ENCODE results near the gene CDK2. TPM values are rescaled to one million over a fixed set of nuclear protein-coding genes. Genes with fewer than 3 reads are reported as not detected.

The CDK2 gene
- total RNA-seq, 1 donor from 2014 or later = 29.0 TPM

GRCh38 chr12:55942577-55943136, 24.0 kb upstream of the CDK2 start:
- ATAC-seq (ENCODE audit: low read depth) = no peak
- Mint-ChIP-seq H3K4me3 (no peak overlapping the region), H3K4me1 (peaks cover 10% of the 10 kb centered on the region), H3K27ac (no peak overlapping the region), H3K27me3 (no peaks in the 10 kb centered on the region), H3K36me3 (ENCODE audit: low read depth) (peaks cover 86% of the 10 kb centered on the region), H3K9me3 (no peaks in the 10 kb centered on the region)
- DNase-seq = no peak
- TF ChIP-seq CTCF (IDR thresholded peaks at IDR 0.05) = no peak
- POLR2A ChIA-PET = interaction anchor here (0.5 to 1.2 kb wide), 4 partner anchors 16 to 168 kb away, joined by 3 to 4 read pairs (median 3); partner anchors contain the start of genes ORMDL2 and SARNP
- intact Hi-C loops (cut with micrococcal nuclease) = no loop called here
- CTCF ChIA-PET = interaction anchor here (1.0 to 1.4 kb wide), 4 partner anchors 8 to 204 kb away, joined by 3 to 6 read pairs (median 4); partner anchors contain the start of gene SARNP

- ChIA-PET CTCF (no interaction called here), POLR2A (interaction anchor here (0.7 to 0.8 kb wide), 2 partner anchors 14 to 27 kb away, joined by 4 to 9 read pairs; partner anchors contain the start of gene RAB5B)
- H3K9me3 Mint-ChIP-seq = no peaks in the 10 kb centered on the region
- H3K4me3 Mint-ChIP-seq = no peak overlapping the region
- no peak for ATAC-seq (ENCODE audit: low read depth)
- no peak for TF ChIP-seq CTCF (IDR thresholded peaks at IDR 0.05)
- no peaks in the 10 kb centered on the region for H3K4me1 Mint-ChIP-seq
- no peaks in the 10 kb centered on the region for H3K27me3 Mint-ChIP-seq
- H3K36me3 Mint-ChIP-seq (ENCODE audit: low read depth) = peaks cover 74% of the 10 kb centered on the region
- intact Hi-C loops (cut with micrococcal nuclease) = no loop called here
- DNase-seq = no peak
- peak overlapping the region; percentile 3 for H3K27ac Mint-ChIP-seq
These were observed 20.1 kb upstream of the CDK2 start for GRCh38 chr12:55946553-55946952.

- CTCF ChIA-PET = interaction anchor here (1.3 to 1.6 kb wide), 2 partner anchors 15 to 40 kb away, joined by 4 read pairs; no protein-coding TSS in a partner anchor
- no peak for TF ChIP-seq CTCF (IDR thresholded peaks at IDR 0.05)
- Mint-ChIP-seq H3K9me3 (no peaks in the 10 kb centered on the region), H3K27me3 (no peaks in the 10 kb centered on the region), H3K4me3 (no peak overlapping the region), H3K27ac (no peak overlapping the region), H3K36me3 (ENCODE audit: low read depth) (peaks cover 37% of the 10 kb centered on the region), H3K4me1 (no peaks in the 10 kb centered on the region)
- DNase-seq = no peak
- POLR2A ChIA-PET = interaction anchor here (0.9 kb wide), 1 partner anchor 25 kb away, joined by 3 read pairs; no protein-coding TSS in a partner anchor
- intact Hi-C loops (cut with micrococcal nuclease) = no loop called here
- ATAC-seq (ENCODE audit: low read depth) = no peak
These were observed 11.3 kb upstream of the CDK2 start for GRCh38 chr12:55955344-55955743.

- intact Hi-C loops (cut with micrococcal nuclease) = no loop called here
- Mint-ChIP-seq H3K9me3 (no peaks in the 10 kb centered on the region), H3K36me3 (ENCODE audit: low read depth) (peaks cover 35% of the 10 kb centered on the region), H3K27ac (no peak overlapping the region), H3K27me3 (no peaks in the 10 kb centered on the region), H3K4me1 (no peaks in the 10 kb centered on the region), H3K4me3 (no peak overlapping the region)
- POLR2A ChIA-PET = no interaction called here
- DNase-seq (no peak), ATAC-seq (ENCODE audit: low read depth) (peak; percentile 64)
- TF ChIP-seq CTCF (IDR thresholded peaks at IDR 0.05) = no peak
- CTCF ChIA-PET = interaction anchor here (1.6 kb wide), 1 partner anchor 40 kb away, joined by 4 read pairs; no protein-coding TSS in a partner anchor
These were observed 10.7 kb upstream of the CDK2 start for GRCh38 chr12:55955800-55956508.
